Trophoblast cell (in vitro differentiated cells and primary cell): ENCODE results near the gene FNDC3B.

Experiments
- DNase-seq, 2 donors: peaks; one replicate each; pipeline ENCODE4 v3.0.0-alpha.2; 2016
- H2AFZ ChIP-seq: 2 replicates; pipeline ENCODE4 v1.6.1; 2013; ENCODE audit warnings: low read length, moderate library complexity, mild to moderate bottlenecking; ENCODE audit not compliant: insufficient read depth, poor library complexity
- H2AK5ac ChIP-seq: 2 replicates; pipeline ENCODE4 v1.6.1; 2013; ENCODE audit warnings: mild to moderate bottlenecking, low read length
- H2BK120ac ChIP-seq: 2 replicates; pipeline ENCODE4 v1.6.1; 2013; ENCODE audit warnings: low read length, mild to moderate bottlenecking, moderate library complexity; ENCODE audit not compliant: insufficient read depth, poor library complexity
- H2BK12ac ChIP-seq: 2 replicates; pipeline ENCODE4 v1.6.1; 2013; ENCODE audit warnings: mild to moderate bottlenecking, low read length, moderate library complexity
- H2BK5ac ChIP-seq: 2 replicates; pipeline ENCODE4 v1.6.1; 2013; ENCODE audit warnings: low read length, low read depth, moderate library complexity, mild to moderate bottlenecking; ENCODE audit not compliant: poor library complexity
- H3K14ac ChIP-seq: 2 replicates; pipeline ENCODE4 v1.6.1; 2013; ENCODE audit warnings: mild to moderate bottlenecking, low read length
- H3K18ac ChIP-seq: 2 replicates; pipeline ENCODE4 v1.6.1; 2013; ENCODE audit warnings: mild to moderate bottlenecking, low read length
- H3K23ac ChIP-seq: 2 replicates; pipeline ENCODE4 v1.6.1; 2013; ENCODE audit warnings: low read length
- H3K27ac ChIP-seq: 2 replicates; pipeline ENCODE4 v1.5.1; 2013; ENCODE audit warnings: low read depth, mild to moderate bottlenecking, inconsistent platforms, low read length, moderate library complexity
- H3K27me3 ChIP-seq: 2 replicates; pipeline ENCODE4 v1.6.1; 2013; ENCODE audit warnings: inconsistent platforms, mild to moderate bottlenecking, low read length, moderate library complexity; ENCODE audit not compliant: insufficient read depth
- H3K36me3 ChIP-seq, 2 experiments: 1 replicate in 1 of 2; 2 replicates in 1 of 2; pipeline ENCODE4 v1.6.1; 2013; ENCODE audit warnings: low read length in 2 of 2, mild to moderate bottlenecking in 2 of 2, moderate library complexity in 1 of 2; ENCODE audit not compliant: insufficient read depth in 2 of 2, control insufficient read depth in 1 of 2
- H3K4ac ChIP-seq: 2 replicates; pipeline ENCODE4 v1.6.1; 2013; ENCODE audit warnings: low read depth, mild to moderate bottlenecking, low read length, moderate library complexity
- H3K4me1 ChIP-seq, 2 experiments: 1 replicate in 1 of 2; 2 replicates in 1 of 2; pipeline ENCODE4 v1.6.1; 2013; ENCODE audit warnings: low read length in 2 of 2, mild to moderate bottlenecking in 2 of 2, moderate library complexity in 1 of 2; ENCODE audit not compliant: insufficient read depth in 2 of 2, control insufficient read depth in 1 of 2
- H3K4me2 ChIP-seq: 2 replicates; pipeline ENCODE4 v1.6.1; 2013; ENCODE audit warnings: inconsistent platforms, mild to moderate bottlenecking, low read length, moderate library complexity
- H3K4me3 ChIP-seq: 2 replicates; pipeline ENCODE4 v1.5.1; 2013; ENCODE audit warnings: mild to moderate bottlenecking, low read depth, low read length, inconsistent platforms
- H3K79me1 ChIP-seq: one replicate; pipeline ENCODE4 v1.6.1; 2013; ENCODE audit warnings: low read length
- H3K79me2 ChIP-seq: 2 replicates; pipeline ENCODE4 v1.6.1; 2013; ENCODE audit warnings: low read length, mild to moderate bottlenecking; ENCODE audit not compliant: control insufficient read depth, insufficient read depth, poor library complexity
- H3K9ac ChIP-seq: 2 replicates; pipeline ENCODE4 v1.6.1; 2013; ENCODE audit warnings: mild to moderate bottlenecking, low read length
- H3K9me3 ChIP-seq: 2 replicates; pipeline ENCODE4 v1.6.1; 2013; ENCODE audit warnings: low read depth, mild to moderate bottlenecking, control low read depth, inconsistent platforms, low read length; ENCODE audit not compliant: insufficient read depth
- H4K12ac ChIP-seq: 2 replicates; pipeline ENCODE4 v1.6.1; 2013; ENCODE audit warnings: low read depth, mild to moderate bottlenecking, low read length, moderate library complexity
- H4K8ac ChIP-seq: 2 replicates; pipeline ENCODE4 v1.6.1; 2013; ENCODE audit warnings: low read depth, mild to moderate bottlenecking, low read length, moderate library complexity
- H4K91ac ChIP-seq: one replicate; pipeline ENCODE4 v1.6.1; 2013; ENCODE audit warnings: low read depth, mild to moderate bottlenecking, low read length, moderate library complexity
- WGBS: extraction: QIAGEN DNeasy Blood & Tissue Kit; methylation state at CpG from one replicate; pipeline ENCODE4 v1.1.7; 2013; ENCODE audit warnings: missing lambda C conversion rate; ENCODE audit not compliant: insufficient read length, insufficient coverage; ENCODE audit errors: extremely low coverage; 5-methylcytosine and 5-hydroxymethylcytosine counted together

The FNDC3B gene

GRCh38 chr3:172187511-172187910, 148.1 kb downstream of the FNDC3B start:
- no CpG with 5 or more reads among the region's 6 CpGs for WGBS
- Histone ChIP-seq H2AK5ac (no peak overlapping the region), H2BK120ac (no peak overlapping the region), H4K8ac (no peak overlapping the region), H3K4me3 (no peak overlapping the region), H3K9me3 (no peaks in the 10 kb centered on the region), H2BK5ac (no peak overlapping the region), H3K36me3 (no peaks in the 10 kb centered on the region), H3K9ac (no peak overlapping the region), H3K23ac (no peak overlapping the region), H4K91ac (no peak overlapping the region), H3K79me2 (no peaks in the 10 kb centered on the region), H3K79me1 (no peaks in the 10 kb centered on the region), H3K18ac (no peak overlapping the region), H3K27me3 (no peaks in the 10 kb centered on the region), H3K4me1 (no peaks in the 10 kb centered on the region), H2BK12ac (no peak overlapping the region), H2AFZ (no peak overlapping the region), H3K14ac (no peak overlapping the region), H3K4me2 (no peak overlapping the region), H4K12ac (no peak overlapping the region), H3K4ac (no peak overlapping the region), H3K27ac (no peak overlapping the region)
- DNase-seq: no peak

GRCh38 chr3:172188511-172188910, 149.1 kb downstream of the FNDC3B start:
- Histone ChIP-seq H3K79me1 (no peaks in the 10 kb centered on the region), H3K27me3 (no peaks in the 10 kb centered on the region), H2BK5ac (no peak overlapping the region), H3K27ac (no peak overlapping the region), H3K4me1 (peaks cover 0 to 2% of the 10 kb centered on the region in 2 experiments), H4K12ac (no peak overlapping the region), H3K4ac (no peak overlapping the region), H3K9ac (no peak overlapping the region), H3K23ac (no peak overlapping the region), H3K79me2 (peaks cover 2% of the 10 kb centered on the region), H3K14ac (no peak overlapping the region), H2BK120ac (no peak overlapping the region), H2AK5ac (no peak overlapping the region), H3K18ac (no peak overlapping the region), H4K8ac (no peak overlapping the region), H3K4me3 (no peak overlapping the region), H2AFZ (no peak overlapping the region), H3K9me3 (no peaks in the 10 kb centered on the region), H2BK12ac (no peak overlapping the region), H3K36me3 (no peaks in the 10 kb centered on the region), H4K91ac (no peak overlapping the region), H3K4me2 (no peak overlapping the region)
- WGBS: no CpG with 5 or more reads among the region's 11 CpGs
- DNase-seq: no peak

GRCh38 chr3:172189213-172189612, 149.8 kb downstream of the FNDC3B start:
- no CpG with 5 or more reads among the region's 2 CpGs for WGBS
- H3K14ac ChIP-seq: no peak overlapping the region
- H2BK120ac ChIP-seq: no peak overlapping the region
- H2BK5ac ChIP-seq: no peak overlapping the region
- peaks cover 2% of the 10 kb centered on the region for H3K79me2 ChIP-seq
- H2AK5ac ChIP-seq: no peak overlapping the region
- no peaks in the 10 kb centered on the region for H3K79me1 ChIP-seq
- no peak overlapping the region for H4K8ac ChIP-seq
- no peak overlapping the region for H4K12ac ChIP-seq
- no peak overlapping the region for H3K18ac ChIP-seq
- H2AFZ ChIP-seq: no peak overlapping the region
- H3K9ac ChIP-seq: no peak overlapping the region
- no peak overlapping the region for H3K23ac ChIP-seq
- H4K91ac ChIP-seq: no peak overlapping the region
- peaks cover 0 to 2% of the 10 kb centered on the region in 2 experiments for H3K4me1 ChIP-seq
- H3K4me3 ChIP-seq: no peak overlapping the region
- H3K36me3 ChIP-seq: no peaks in the 10 kb centered on the region
- no peaks in the 10 kb centered on the region for H3K27me3 ChIP-seq
- H3K9me3 ChIP-seq: no peaks in the 10 kb centered on the region
- H3K4ac ChIP-seq: no peak overlapping the region
- H2BK12ac ChIP-seq: no peak overlapping the region
- no peak overlapping the region for H3K4me2 ChIP-seq
- DNase-seq: no peak
- no peak overlapping the region for H3K27ac ChIP-seq

- Histone ChIP-seq H3K36me3 (no peaks in the 10 kb centered on the region), H3K27me3 (no peaks in the 10 kb centered on the region), H3K14ac (no peak overlapping the region), H3K79me2 (peaks cover 2% of the 10 kb centered on the region), H3K9ac (no peak overlapping the region), H3K4me2 (no peak overlapping the region), H2BK12ac (no peak overlapping the region), H3K23ac (no peak overlapping the region), H2BK5ac (no peak overlapping the region), H3K4me3 (no peak overlapping the region), H3K27ac (no peak overlapping the region), H3K4ac (no peak overlapping the region), H4K91ac (no peak overlapping the region), H3K79me1 (no peaks in the 10 kb centered on the region), H2AK5ac (no peak overlapping the region), H4K8ac (no peak overlapping the region), H3K18ac (no peak overlapping the region), H3K9me3 (no peaks in the 10 kb centered on the region), H2BK120ac (no peak overlapping the region), H4K12ac (no peak overlapping the region), H3K4me1 (peaks cover 0 to 2% of the 10 kb centered on the region in 2 experiments), H2AFZ (no peak overlapping the region)
- no peak for DNase-seq
- WGBS: no CpG with 5 or more reads among the region's 7 CpGs
These were observed 150.7 kb downstream of the FNDC3B start for GRCh38 chr3:172189987-172190603.
